ENCODE data around the gene PTPRB.

The PTPRB gene

GRCh38 chr12:70637303-70638085 is at the start of gene PTPRB:
PTPRB (minus strand) TSS chr12:70637429; CDS start chr12:70637395, 34 bp downstream.
- H3K4me3 ChIP-seq (ENCODE audit: low read depth, low read length) = no peak within 1 kb of the TSS

GRCh38 chr12:70686907-70687306 is 49.7 kb upstream of the PTPRB start:
- no peak overlapping the region for H3K4me3 ChIP-seq (ENCODE audit: low read depth, low read length)

- no peak overlapping the region for H3K4me3 ChIP-seq (ENCODE audit: low read depth, low read length)
Observed at GRCh38 chr12:70686299-70686698, 49.1 kb upstream of the PTPRB start.

GRCh38 chr12:70683976-70684375 is 46.7 kb upstream of the PTPRB start:
- H3K4me3 ChIP-seq (ENCODE audit: low read depth, low read length) = no peak overlapping the region

- H3K4me3 ChIP-seq (ENCODE audit: low read depth, low read length) = no peak overlapping the region
Observed at GRCh38 chr12:70671698-70672097, 34.5 kb upstream of the PTPRB start.

DNA sequence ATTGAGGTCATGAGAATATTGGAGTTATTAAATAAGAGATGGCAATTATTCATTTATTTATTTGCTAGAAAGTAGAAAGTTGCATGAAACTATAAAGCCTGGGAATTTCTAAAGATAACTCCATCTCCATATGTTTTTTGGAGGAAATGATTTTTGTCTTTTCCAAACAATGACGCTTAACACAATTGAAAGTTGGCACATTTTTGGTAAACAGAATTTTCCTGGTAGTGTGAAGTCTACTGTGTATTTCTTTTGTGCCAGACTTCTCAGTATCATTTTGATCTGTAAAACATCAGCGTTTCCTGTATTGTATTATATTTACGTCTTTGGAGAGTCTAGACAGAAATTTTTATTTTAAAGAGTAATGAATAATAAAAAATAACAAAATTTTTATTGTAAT is 33.7 kb upstream of the PTPRB start:
- no peak overlapping the region for H3K4me3 ChIP-seq (ENCODE audit: low read depth, low read length)

- no peak overlapping the region for H3K4me3 ChIP-seq (ENCODE audit: low read depth, low read length)
Observed at GRCh38 chr12:70667253-70667652, 30.0 kb upstream of the PTPRB start.

GRCh38 chr12:70666364-70666763 is 29.1 kb upstream of the PTPRB start:
- H3K4me3 ChIP-seq (ENCODE audit: low read depth, low read length) = no peak overlapping the region

DNA sequence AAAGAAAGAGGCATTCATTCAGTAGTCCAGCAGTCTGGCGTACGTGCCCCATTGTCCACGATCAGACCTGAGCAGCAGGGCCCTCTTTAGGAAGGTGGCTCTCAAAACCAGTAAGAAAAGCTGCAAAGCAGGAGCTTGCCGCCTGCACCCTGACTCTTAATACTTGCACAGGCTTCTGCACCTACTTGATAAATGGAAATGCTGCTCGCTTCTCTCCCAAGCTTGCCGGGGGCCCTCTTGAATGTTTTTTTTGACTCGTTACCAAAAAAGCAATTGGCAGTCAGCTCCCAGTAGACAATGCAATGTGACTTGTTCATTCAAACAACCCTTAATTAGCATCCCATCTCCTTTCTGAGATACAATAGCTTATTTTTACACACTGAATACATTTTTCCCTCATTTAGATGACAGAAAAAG is 27.2 kb upstream of the PTPRB start:
- H3K4me3 ChIP-seq (ENCODE audit: low read depth, low read length) = no peak overlapping the region

GRCh38 chr12:70663838-70664237 is 26.6 kb upstream of the PTPRB start:
- H3K4me3 ChIP-seq (ENCODE audit: low read depth, low read length) = no peak overlapping the region

GRCh38 chr12:70661466-70662161 is 24.4 kb upstream of the PTPRB start:
- H3K4me3 ChIP-seq (ENCODE audit: low read depth, low read length) = no peak overlapping the region

DNA sequence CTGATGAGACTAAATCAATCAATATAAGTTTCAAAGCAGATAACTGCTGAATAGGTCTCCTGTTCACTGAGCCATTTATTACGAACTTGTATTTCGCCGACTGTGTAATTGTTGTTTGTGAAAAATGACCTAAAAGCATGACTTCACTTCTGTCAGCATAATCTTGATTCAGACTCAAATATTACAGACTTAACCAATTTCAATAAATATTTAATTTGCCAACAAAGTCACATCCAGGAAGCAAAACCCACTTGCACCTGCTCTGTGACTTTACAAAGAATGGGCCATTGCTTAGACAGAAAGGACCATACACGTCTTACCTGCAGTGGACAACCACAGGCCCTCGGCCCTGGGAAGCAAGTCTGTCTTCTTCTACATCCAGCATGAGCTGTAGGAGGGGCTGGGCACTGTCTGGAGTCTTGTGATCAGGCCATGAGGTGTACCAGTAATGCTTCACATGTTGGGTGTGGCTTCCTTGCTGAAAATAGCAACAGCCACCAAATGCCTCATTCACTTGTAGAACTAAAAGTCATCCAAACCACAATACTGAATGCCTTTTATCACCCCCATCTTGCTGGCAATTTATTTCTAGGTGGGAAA is 23.5 kb upstream of the PTPRB start:
- H3K4me3 ChIP-seq (ENCODE audit: low read depth, low read length) = no peak overlapping the region

GRCh38 chr12:70660002-70660604 is 22.9 kb upstream of the PTPRB start:
- no peak overlapping the region for H3K4me3 ChIP-seq (ENCODE audit: low read depth, low read length)

DNA sequence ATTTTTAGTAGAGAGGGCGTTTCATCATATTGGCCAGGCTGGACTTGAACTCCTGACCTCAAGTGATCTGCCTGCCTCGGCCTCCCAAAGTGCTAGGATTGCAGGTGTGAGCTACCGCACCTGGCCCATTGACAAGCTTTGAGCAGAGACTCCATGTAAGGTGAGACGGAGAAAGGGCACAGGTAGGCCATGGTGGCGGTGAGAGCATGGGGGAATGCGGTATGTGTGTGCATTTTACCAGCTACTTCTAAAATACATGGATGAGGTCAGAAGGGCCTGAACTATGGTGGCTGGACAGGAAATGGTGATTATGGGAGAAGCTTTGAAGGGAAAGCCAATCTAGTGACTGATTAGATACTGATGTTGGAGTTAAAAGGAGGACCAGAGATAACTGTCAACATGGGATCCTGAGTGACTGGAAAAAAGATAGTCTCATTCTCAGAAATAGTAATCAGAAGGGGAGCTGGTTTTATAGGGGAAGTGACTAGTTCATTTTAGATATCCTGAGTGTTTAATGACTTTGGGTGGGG is 21.9 kb upstream of the PTPRB start:
- no peak overlapping the region for H3K4me3 ChIP-seq (ENCODE audit: low read depth, low read length)

DNA sequence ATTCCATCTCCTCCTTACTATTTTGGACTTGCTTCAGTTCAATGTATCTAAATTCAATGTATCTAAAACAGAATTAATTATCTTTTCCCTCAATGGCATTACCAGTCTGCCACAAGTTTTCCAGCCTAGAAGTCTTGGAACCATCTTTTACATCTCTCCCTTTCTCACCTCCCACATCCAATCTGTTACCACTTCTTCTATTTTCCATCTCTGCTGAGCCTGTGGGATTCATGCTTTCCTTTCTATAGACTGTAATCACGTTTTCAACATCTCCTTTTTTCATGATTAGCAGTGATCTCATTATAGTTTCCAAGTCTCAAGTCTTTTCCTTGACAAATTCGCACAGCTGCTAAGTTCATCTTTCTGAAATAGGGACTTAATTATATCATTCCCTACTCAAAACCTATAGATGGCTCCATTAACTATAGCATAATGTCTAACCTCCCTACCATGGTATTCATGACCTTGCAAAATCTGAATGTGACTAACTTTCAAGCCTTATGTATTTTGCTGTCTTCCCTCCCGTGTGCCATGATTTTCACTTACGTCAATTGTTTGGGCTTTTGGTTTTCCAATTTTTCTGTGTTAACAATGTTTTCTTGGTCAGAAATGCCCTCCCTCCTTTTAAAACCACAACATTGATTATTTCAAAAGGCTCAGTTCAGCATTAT is 20.5 kb upstream of the PTPRB start:
- H3K4me3 ChIP-seq (ENCODE audit: low read depth, low read length) = no peak overlapping the region

- no peak overlapping the region for H3K4me3 ChIP-seq (ENCODE audit: low read depth, low read length)
Observed at GRCh38 chr12:70652451-70652850, 15.2 kb upstream of the PTPRB start.

- no peak overlapping the region for H3K4me3 ChIP-seq (ENCODE audit: low read depth, low read length)
Observed at GRCh38 chr12:70648831-70649230, 11.6 kb upstream of the PTPRB start.

- H3K4me3 ChIP-seq (ENCODE audit: low read depth, low read length) = no peak overlapping the region
Observed at GRCh38 chr12:70648191-70648590, 11.0 kb upstream of the PTPRB start.

DNA sequence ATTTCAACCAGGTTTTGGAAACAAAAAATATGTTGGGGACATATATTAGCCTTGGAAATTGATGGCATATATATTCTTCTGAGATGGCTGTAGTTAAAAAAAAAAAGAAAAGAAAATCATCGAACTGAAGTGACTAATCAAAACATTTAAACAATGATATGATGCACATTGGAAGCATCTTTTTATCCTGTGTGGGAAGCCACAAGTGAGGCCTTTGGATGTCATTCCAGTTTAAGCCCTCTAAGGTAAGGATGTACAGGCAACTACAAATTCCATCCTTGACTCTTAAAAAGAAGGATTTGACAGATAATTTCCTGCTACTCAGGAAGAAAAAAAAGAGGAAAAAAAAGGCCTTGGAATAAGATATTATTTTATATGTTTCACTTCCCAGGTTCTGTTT is 9.6 kb upstream of the PTPRB start:
- H3K4me3 ChIP-seq (ENCODE audit: low read depth, low read length) = no peak overlapping the region

DNA sequence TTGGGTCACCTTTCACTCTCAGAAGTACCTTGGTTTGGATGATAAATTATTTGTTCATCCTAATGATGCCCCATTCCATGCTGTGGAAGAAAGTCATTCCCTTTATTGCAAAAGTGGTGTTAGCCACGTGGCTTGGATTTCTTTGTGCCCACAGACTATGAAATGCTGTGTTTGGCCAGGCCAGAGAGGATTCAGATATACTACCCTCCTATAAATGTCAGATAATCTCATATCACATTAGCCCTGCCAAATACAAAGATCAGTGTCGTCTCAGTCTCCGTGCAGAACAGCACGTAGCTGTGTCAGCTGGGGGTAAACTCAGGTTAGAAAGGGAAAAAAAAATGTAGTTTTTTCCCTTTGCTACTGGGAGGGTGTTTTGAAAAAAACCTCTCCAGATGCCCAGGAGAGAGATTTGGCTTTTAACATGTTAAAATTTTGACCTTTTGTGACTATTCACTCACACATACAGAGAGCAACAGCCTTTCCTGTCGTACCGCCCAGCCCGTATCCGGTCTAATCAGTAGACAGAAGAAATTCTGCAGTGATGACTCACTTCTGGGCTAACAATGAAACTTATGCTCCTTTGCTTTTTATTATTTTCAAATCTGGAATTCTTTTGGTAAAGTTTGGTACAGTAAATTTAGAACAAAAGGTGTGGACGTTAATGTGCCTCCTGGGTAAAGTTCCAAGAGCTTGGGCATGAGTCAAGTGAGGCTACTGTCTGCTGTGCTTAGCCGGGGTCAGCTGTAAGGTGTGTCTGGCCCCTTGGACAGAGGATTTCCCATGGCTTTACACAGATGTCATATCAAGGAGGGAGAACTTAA is 8.5 kb upstream of the PTPRB start:
- no peak overlapping the region for H3K4me3 ChIP-seq (ENCODE audit: low read depth, low read length)

Data from iPS-11a (cell line).